HG02981 (cell line): ENCODE results near the gene SCGB3A2.

Experiments
- ATAC-seq: cut with Tn5 transposase; IDR thresholded peaks from one replicate; pipeline ENCODE4 v1.9.1; 2021; ENCODE audit warnings: mild to moderate bottlenecking, moderate library complexity; ENCODE audit not compliant: unreplicated experiment

Gene SCGB3A2

DNA sequence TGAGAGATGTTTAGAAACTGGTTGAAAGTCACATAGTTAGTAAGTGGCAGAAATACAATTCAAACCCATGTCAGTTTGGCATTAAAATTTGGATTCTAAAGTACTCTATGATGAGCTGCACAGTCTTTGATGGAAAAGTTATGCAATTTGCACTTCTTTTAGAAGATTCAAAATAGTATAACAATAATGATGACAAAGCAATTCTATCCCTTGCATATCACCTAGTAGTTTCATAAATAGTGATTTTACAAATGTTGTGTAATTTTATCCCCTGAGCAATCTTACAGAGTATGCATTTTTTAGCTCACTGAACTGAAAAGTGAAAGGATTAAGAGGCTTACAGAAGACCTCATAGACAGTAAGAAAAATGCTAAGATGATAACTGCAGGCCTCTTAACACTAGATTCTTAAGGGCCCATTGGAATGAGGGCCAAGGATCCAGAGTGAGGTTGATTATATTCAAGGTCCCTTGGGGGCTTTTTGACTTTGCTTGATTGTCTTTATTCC lies 24.2 kb downstream of the SCGB3A2 start:
- ATAC-seq, result no peak

DNA sequence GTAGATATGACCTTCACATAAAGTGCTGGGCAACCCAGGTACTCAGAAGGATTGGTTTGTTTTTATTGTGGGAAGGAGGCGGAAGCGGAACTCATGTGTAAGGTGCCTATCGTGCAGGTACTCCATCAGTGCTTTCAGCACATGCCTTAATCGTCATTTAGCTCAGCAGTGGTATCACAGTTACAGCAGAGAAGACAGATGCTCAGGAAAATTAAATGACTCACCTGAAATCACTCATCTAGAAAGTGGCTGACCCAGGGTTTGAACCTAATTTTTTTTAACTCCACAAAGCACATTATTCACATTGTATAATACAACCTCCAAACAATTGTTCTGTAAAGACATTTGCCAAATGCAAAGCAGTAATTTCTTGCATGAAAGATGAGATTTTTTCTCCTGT lies 25.6 kb downstream of the SCGB3A2 start:
- no peak for ATAC-seq

DNA sequence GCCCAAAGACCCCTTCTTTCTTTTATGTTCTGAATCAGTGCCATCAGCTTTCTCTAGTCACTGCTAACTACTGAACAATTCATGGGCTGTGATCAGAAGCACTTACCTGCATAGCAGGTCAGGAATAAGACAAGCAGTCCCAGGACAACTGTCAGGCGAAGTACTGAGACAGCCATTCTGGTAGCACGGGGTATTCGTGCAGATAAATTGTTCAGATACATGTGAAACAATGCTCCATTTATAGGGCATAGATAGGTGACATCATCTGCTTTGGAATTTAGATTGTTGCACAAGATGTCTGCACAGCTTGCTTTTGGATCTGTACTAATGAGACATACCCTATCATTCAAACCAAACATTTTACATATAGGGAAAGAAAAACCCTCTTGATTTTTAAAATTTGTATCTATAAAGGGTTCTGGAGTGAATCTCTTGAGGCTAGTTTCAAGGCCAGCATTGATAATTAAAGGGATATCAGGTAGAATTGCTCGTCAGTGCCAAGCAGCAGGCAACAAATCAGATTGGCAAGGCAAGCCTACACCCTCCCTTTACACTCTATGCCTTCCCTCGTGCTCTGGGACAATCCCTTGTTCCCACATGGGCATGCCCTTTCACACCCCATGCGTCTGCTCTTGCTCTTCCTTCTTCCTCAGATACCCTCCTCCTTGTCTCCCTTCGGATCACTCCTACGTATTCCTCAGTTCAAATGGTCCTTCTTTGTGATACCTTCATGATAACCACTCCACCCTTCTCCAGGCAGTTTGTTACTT lies 28.0 kb downstream of the SCGB3A2 start, which contains the start of gene C5orf46:
TSS of gene C5orf46 (minus strand) at position 213 of the 770 bp plus-strand sequence. CDS start at position 176, 37 bp downstream.
- ATAC-seq, result no peak

DNA sequence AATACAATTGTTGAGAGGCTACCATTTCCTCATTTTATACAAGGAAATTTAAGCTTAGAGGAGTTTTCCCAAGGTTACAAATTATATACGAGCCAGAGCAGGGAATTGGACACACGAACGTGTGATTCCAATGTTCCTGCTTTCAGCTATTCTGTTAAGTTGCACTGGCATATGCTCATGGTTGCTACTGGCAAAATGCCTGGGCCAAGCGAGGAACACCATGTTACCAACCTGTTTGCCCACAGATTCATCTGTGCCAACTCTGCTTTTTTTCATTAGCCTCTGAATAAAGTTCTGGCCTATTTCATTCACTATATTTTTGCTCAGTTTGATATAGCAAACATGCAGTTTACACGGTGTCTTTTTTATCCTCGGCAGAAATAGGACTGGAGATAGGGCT lies 32.9 kb downstream of the SCGB3A2 start:
- no peak for ATAC-seq

DNA sequence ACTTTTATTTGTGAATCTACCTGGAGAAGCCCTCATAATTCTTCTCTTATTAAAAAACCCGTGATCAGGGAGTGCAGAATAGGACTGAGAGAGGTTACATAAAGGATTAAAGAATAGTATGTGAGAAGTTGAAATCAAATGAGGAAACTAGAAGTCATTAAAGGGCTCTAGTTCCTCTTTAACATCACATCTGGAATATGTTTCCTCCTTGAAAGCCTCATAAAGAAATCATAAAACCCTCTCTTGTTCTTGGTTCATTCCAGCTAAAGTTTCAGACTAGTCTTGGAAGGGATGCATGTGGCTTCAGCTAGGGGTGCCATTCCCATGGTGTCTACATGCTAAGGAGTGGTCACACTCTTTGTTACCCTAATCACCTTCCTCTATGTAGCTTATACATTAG lies 33.5 kb downstream of the SCGB3A2 start:
- no peak for ATAC-seq

DNA sequence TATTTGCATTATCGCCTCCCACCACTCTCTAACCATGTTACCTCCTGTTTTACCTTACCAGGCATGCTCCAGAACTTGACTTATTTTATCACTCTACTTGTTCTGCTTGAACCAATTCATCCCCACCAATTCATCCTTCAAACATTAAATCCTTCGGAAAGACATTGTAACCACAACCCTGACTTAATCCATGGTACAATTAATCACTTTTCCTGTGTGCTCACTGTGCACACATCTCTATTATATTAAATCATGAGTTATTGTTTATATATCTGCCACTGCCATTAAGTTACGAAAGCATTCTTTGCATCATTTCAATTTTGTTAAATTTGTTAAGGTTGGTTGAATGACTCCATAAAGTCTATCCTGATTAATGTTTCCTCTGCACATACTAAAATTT lies 35.3 kb downstream of the SCGB3A2 start:
- ATAC-seq, result no peak

DNA sequence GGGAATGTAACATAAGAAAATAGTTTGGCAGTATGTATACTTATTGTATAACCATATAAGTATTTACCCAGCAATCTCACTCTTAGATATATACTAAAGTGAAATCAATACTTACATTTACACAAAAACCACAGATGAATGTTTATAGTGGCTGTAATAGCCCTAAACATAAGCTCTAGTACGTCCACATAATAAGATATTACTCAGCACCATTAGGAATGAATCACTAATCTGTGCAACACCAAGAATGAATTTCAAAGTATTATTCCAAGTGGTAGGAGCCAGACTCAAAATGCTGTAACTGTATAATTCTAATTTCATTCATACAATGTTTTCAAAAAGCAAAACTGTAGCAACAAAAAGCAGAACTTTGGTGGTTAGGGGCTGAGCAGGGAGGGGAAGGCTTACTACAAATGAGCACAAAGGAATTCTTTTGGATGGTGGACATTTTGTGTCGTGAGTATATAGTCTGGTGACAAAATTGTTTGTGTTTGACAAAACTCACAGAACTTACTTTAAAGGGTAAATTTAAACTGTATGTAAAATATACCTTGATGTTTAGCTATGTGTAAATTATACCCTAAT lies 39.7 kb downstream of the SCGB3A2 start:
- no peak for ATAC-seq

DNA sequence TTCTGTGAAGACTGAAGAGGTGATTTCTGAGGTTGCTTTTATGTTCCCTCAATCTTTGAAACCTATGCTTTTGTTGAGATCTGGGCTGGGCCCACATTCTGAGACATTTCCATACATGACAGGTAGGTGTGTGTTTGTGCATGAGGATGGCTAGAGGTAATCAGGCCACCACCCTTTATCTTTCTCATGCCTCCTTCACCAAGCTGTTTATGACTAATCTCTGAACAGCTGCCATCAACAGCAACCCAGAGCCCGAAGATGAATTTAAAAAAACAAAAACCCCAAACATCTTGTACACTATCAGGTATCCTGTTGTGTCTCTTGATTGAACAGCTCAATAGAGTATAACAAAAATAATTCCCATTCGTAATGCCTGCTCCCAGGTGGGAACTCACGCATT lies 40.4 kb downstream of the SCGB3A2 start:
- no peak for ATAC-seq

DNA sequence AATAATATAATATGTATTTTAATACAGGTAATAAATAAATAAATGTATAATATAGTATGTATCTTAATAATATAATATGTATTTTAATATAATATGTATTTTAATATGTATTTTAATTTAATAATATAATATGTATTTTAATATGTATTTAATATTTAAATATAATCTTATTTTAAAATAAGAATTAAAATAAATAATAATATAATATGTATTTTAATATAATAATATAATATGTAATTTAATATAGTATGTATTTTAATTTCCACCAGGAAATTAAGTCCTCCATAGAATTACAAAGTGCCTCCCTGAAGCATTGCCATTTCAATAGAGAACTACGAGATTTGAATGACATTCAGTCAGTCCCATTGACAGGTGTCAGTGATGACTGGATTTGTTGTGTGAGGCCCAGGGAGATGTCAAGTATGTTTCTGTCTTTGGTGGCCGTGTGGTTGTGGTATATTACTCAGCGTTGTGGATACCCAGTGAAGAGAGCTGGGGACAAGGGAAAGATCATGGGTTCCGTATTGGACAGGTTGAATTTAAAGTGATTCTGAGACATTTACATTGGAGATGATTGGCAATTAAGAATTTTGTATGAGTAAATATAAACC lies 42.0 kb downstream of the SCGB3A2 start:
- no peak for ATAC-seq

DNA sequence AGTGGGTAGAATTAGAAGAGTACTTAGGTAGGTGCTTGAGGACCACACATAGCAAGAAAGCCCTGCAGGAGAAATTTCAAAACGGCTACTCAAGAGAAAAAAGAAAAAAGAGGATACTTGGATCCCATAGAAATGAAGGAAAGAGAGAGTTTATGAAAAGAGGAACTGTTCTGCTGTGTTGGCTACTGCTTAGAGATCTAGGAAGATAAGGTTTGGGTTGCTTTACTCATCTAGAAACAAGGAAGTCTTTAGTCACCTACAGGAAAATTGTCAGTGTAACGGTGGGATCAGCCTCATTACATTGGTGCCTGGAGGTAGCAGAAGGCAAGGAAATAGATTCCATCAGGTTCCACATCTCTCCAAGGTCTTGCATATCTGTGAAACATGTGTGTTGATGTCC lies 42.6 kb downstream of the SCGB3A2 start:
- no peak for ATAC-seq

DNA sequence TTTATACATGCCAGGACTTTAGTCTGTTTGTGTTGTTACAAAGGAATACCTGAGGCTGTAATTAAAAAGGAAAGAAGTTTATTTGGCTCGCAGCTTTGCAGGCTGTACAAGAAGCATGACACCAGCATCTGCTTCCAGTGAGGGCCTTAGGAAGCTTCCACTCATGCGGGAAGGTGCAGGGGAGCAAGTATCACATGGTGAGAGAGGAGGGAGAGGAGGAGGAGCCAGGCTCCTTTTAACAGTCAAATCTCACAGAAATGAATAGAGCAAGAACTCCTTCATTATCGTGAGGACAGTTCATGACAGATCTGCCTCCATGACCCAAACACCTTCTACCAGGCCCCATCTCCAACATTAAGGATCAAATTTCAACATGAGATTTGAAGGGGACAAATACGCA lies 46.5 kb downstream of the SCGB3A2 start:
- no peak for ATAC-seq

DNA sequence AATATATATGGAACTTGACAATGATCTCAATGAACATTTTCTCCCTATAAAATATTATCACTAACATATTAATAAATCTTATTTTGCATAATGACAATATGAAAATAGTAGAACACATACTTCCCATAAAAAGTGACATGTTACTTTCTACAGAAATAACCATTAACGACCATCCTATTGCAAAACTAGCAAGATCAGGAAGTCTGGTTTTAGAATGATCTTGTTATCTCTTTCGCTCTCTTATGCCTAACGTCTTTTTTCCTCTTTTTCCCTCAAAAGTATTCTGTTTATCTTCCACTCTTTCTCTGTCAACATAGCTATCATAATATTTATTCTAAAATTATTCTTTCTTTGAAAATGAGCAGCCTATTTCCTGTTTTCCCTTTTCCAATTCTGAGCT lies 49.4 kb downstream of the SCGB3A2 start:
- no peak for ATAC-seq

DNA sequence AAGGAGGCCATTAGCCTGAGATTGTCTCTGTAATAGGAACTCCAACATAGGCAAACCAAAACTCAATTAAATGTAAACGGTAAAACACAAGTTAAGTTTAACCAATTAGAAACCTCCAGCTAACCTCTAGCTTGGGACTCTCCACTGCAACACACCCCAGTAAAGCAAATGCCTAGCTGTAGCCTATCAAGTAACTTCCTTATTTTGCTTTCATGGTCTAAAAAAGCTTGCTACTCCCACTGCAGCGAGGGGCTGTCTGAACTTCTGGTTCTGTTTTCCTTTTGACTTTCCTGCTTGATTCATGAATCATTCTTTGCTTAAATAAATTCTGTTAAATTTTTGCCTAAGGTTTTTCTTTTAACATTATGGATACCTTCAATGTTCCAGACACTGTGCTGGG lies 52.3 kb downstream of the SCGB3A2 start:
- peak; percentile 68 for ATAC-seq
